Measurements from ENCODE around the gene MCM3AP. TPM values are rescaled to one million over a fixed set of nuclear protein-coding genes. Genes with fewer than 3 reads are reported as not detected.
A peak's percentile ranks its signal among the peaks of the same experiment; 100 is the strongest.
"Not testable (repeated sequence)": the region's sequence is repeated elsewhere in the genome, so short reads cannot be mapped to it uniquely, and the experiment has no call there.

MCM3AP gene
- total and polyA plus RNA-seq, 7 donors = 16.9 to 92.8 (median 48.9) TPM

DNA sequence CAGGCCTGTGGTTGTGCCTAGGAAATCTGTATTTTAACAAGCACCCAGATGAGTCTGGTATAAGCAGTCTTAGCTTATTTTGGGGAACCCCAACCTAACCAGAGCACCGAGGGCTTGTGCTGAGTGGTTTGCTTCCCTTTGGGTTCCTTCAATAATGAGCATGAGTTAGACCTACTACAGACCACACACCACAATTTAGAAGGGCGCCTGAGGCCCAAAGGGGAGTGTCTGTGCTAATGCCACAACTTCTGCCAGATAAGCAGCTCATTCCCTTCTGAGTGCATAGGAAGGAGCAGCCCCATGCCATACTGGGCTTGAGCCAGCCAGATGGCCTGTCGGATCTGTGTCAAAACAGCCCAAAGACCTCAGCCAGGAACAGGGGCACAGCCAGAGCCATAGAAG, 41.5 kb downstream of the MCM3AP start:
- TF ChIP-seq, protein P1, sequence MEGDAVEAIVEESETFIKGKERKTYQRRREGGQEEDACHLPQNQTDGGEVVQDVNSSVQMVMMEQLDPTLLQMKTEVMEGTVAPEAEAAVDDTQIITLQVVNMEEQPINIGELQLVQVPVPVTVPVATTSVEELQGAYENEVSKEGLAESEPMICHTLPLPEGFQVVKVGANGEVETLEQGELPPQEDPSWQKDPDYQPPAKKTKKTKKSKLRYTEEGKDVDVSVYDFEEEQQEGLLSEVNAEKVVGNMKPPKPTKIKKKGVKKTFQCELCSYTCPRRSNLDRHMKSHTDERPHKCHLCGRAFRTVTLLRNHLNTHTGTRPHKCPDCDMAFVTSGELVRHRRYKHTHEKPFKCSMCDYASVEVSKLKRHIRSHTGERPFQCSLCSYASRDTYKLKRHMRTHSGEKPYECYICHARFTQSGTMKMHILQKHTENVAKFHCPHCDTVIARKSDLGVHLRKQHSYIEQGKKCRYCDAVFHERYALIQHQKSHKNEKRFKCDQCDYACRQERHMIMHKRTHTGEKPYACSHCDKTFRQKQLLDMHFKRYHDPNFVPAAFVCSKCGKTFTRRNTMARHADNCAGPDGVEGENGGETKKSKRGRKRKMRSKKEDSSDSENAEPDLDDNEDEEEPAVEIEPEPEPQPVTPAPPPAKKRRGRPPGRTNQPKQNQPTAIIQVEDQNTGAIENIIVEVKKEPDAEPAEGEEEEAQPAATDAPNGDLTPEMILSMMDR (IDR thresholded peaks at IDR 0.05) = no peak
- TF ChIP-seq EP300 (IDR thresholded peaks at IDR 0.05) (no peak), POLR2A (IDR thresholded peaks at IDR 0.05) (no peak), POLR2AphosphoS5 (IDR thresholded peaks at IDR 0.05) (no peak)
- Histone ChIP-seq H3K4me1 (peaks cover 0 to 10% (median 4%) of the 10 kb centered on the region in 4 donors), H3K27me3 (no peaks in the 10 kb centered on the region), H3K27ac (no peak overlapping the region), H3K4me3 (no peak overlapping the region), H3K36me3 (peaks cover 34 to 99% (median 76%) of the 10 kb centered on the region in 4 donors), H3K9me3 (no peaks in the 10 kb centered on the region)
- intact Hi-C loops (cut with DNase I) = no loop called here
- no peak for DNase-seq
- WGBS, 2 donors = 90 to 91% methylated on average over 3 of the region's 3 CpGs

DNA sequence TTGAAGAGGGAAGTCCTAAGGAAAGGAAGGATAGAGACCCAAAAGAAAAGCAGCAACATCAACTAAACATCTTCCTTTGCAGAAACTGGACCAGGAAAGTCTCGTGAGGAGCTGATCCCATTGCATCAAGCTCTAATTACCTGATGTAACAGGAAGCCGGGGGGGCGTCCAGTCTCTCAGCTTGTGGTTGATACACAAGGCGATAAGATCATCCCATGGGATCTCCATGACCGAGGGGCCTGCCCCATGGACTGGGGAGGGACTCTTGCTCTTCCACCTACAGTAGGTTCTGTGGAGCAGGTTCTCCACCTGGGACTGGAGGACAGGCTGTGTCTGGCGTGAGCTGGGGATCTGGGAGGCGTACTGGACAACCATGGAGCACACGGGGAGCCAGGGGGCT, 42.1 kb downstream of the MCM3AP start:
- DNase-seq = peak; percentile 59
- intact Hi-C loops (cut with DNase I) = no loop called here

DNA sequence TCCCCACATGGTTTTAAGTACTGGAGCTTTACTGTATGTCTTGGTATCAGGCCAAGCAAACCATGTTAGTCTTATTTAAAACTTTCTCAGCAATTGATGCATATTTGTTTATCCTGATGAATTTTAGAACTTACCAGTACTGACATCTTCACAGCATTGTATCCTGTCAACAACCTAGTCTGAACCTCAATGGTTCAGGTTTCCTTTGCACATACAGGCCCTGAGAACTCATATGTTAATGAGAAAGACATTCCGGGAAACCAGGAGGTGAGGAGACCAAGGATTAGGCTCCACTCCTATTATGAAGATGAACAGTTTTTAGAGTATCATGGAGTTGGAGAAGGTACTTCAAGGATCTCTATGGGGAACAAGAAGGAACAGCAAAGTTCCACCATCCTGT, 43.8 kb downstream of the MCM3AP start:
- H3K27me3 ChIP-seq; H3K4me3 ChIP-seq; DNase-seq; H3K27ac ChIP-seq; H3K9me3 ChIP-seq; intact Hi-C loops (cut with DNase I): not testable (repeated sequence)
- Histone ChIP-seq H3K4me1 (peaks cover 0 to 10% (median 4%) of the 10 kb centered on the region in 4 donors), H3K36me3 (peaks cover 36 to 86% (median 72%) of the 10 kb centered on the region in 4 donors)
- 86 to 98% methylated on average over 1 of the region's 1 CpG for WGBS, 2 donors

More for the DNA sequence above, 42.1 kb downstream of the MCM3AP start:
- Histone ChIP-seq H3K4me1 (peaks cover 0 to 10% (median 4%) of the 10 kb centered on the region in 4 donors), H3K4me3 (no peak overlapping the region), H3K9me3 (no peaks in the 10 kb centered on the region), H3K36me3 (peaks cover 39 to 97% (median 80%) of the 10 kb centered on the region in 4 donors), H3K27ac (no peak overlapping the region), H3K27me3 (no peaks in the 10 kb centered on the region)
- TF ChIP-seq POLR2AphosphoS5 (IDR thresholded peaks at IDR 0.05) (no peak), EP300 (IDR thresholded peaks at IDR 0.05) (no peak), POLR2A (IDR thresholded peaks at IDR 0.05) (no peak)
- TF ChIP-seq, protein P1 (IDR thresholded peaks at IDR 0.05) = no peak
- WGBS, 2 donors = 94 to 95% methylated on average over 8 of the region's 8 CpGs

DNA sequence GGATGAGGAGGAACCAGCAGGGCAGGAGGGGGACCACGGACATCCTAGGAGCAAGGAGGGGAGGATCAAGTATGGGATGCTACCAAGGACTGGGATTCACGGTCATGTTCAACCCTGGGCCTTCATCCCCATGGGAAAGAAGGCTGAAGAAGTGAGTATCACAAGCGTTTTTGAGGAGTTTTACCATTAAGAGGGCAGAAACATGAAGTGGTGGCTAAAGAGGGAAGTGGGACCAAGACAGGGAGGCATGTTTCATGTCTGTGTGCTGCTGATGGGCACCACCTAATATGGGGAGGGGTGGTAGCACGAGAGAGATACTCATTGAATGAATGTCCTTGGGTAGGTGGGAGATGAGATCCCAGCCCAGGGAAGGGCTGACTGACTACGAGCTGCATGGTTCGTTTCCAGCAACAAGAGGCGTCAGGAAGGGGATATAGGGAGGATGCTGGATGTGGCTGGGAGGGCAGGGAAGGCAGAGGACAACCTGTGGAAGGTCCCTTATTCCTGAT, 45.5 kb downstream of the MCM3AP start:
- no peak for DNase-seq
- TF ChIP-seq POLR2A (IDR thresholded peaks at IDR 0.05) = no peak
- TF ChIP-seq POLR2AphosphoS5 (IDR thresholded peaks at IDR 0.05) = no peak
- H3K27me3 ChIP-seq = no peaks in the 10 kb centered on the region
- H3K4me3 ChIP-seq = no peak overlapping the region
- H3K4me1 ChIP-seq = peaks cover 0 to 10% (median 4%) of the 10 kb centered on the region in 4 donors
- H3K36me3 ChIP-seq = peaks cover 32 to 86% (median 70%) of the 10 kb centered on the region in 4 donors
- 88 to 93% methylated on average over 7 of the region's 7 CpGs for WGBS, 2 donors
- H3K27ac ChIP-seq = no peak overlapping the region
- H3K9me3 ChIP-seq = no peaks in the 10 kb centered on the region
- intact Hi-C loops (cut with DNase I) = no loop called here

DNA sequence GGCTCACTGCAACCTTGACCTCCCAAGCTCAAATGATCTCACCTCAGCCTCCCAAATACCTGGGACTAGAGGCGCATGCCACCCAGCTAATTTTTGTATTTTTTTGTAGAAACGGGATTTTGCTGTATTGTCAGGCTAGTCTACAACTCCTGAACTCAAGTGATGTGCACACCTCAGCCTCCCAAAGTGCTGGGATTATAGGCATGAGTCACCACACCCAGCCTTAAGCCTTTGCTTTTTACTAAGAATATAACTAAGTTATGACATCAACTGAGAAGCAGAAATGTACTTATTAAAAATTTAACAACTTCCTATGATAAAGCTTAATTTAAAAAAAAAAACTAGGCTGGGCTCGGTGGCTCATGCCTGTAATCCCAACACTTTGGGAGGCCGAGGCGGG, 47.9 kb downstream of the MCM3AP start:
- WGBS, 2 donors = 94 to 97% methylated on average over 5 of the region's 5 CpGs
- intact Hi-C loops (cut with DNase I) = no loop called here
- TF ChIP-seq POLR2AphosphoS5 (IDR thresholded peaks at IDR 0.05) (no peak), EP300 (IDR thresholded peaks at IDR 0.05) (no peak), POLR2A (IDR thresholded peaks at IDR 0.05) (no peak)
- TF ChIP-seq, protein P1 (IDR thresholded peaks at IDR 0.05) = no peak
- Histone ChIP-seq H3K4me1 (peaks cover 0 to 10% (median 4%) of the 10 kb centered on the region in 4 donors), H3K36me3 (peaks cover 13 to 85% (median 62%) of the 10 kb centered on the region in 4 donors), H3K27me3 (no peaks in the 10 kb centered on the region), H3K4me3 (no peak overlapping the region), H3K9me3 (no peaks in the 10 kb centered on the region), H3K27ac (no peak overlapping the region)
- DNase-seq = no peak

Data from sigmoid colon (tissue), 7 donors.